ENCODE data around the gene DAD1.

- TF ChIP-seq POLR2AphosphoS5 (IDR thresholded peaks at IDR 0.05) = peak in 1 of 3 donors; percentile 30
- peak in 6 of 7 experiments; percentile 67 to 100 (median 98) for TF ChIP-seq CTCF (IDR thresholded peaks at IDR 0.05)
- TF ChIP-seq EP300 (IDR thresholded peaks at IDR 0.05) = no peak
- TF ChIP-seq POLR2A (IDR thresholded peaks at IDR 0.05) = no peak
Measured at GRCh38 chr14:22556990-22557623, 31.9 kb downstream of the DAD1 start.
